Body of pancreas (tissue), 4 donors: Measurements from ENCODE around the gene ECE2.

ENCODE experiments used
- POLR2A ChIP-seq, 3 donors: fragments of 450-650 bp; IDR thresholded peaks; one replicate each; pipeline ENCODE4 v1.6.1; 2016; ENCODE audit warnings: antibody characterized with exemption in 3 of 3, mild to moderate bottlenecking in 2 of 3
- TF ChIP-seq, protein P1 (sequence below), 7 experiments: fragments of 450-650 bp in 4 of 7; fragments of 200-600 bp in 3 of 7; sonication (generic) in 3 of 7; IDR thresholded peaks; one replicate each; pipeline ENCODE4 v1.5.1; 2016 to 2019; ENCODE audit warnings: antibody characterized with exemption in 7 of 7

- TF ChIP-seq, protein P1, sequence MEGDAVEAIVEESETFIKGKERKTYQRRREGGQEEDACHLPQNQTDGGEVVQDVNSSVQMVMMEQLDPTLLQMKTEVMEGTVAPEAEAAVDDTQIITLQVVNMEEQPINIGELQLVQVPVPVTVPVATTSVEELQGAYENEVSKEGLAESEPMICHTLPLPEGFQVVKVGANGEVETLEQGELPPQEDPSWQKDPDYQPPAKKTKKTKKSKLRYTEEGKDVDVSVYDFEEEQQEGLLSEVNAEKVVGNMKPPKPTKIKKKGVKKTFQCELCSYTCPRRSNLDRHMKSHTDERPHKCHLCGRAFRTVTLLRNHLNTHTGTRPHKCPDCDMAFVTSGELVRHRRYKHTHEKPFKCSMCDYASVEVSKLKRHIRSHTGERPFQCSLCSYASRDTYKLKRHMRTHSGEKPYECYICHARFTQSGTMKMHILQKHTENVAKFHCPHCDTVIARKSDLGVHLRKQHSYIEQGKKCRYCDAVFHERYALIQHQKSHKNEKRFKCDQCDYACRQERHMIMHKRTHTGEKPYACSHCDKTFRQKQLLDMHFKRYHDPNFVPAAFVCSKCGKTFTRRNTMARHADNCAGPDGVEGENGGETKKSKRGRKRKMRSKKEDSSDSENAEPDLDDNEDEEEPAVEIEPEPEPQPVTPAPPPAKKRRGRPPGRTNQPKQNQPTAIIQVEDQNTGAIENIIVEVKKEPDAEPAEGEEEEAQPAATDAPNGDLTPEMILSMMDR (IDR thresholded peaks at IDR 0.05), result no peak
- TF ChIP-seq POLR2A (IDR thresholded peaks at IDR 0.05), result no peak
Measured at GRCh38 chr3:184241141-184241446, 34.7 kb upstream of the ECE2 start.
